Epithelial cell of esophagus (primary cell): ENCODE measurements around the gene SLC66A1.

Experiments
- DNase-seq: peaks from one replicate; pipeline ENCODE4 v3.0.0; 2010; ENCODE audit warnings: low read depth
- H3K4me3 ChIP-seq: 2 replicates; pipeline ENCODE4 v1.5.1; 2011; ENCODE audit warnings: mild to moderate bottlenecking, low read length, control low read depth
- CTCF ChIP-seq: IDR thresholded peaks from 2 replicates; pipeline ENCODE4 v1.5.1; 2011; ENCODE audit warnings: low read depth, mild to moderate bottlenecking, low read length, control low read depth, inconsistent platforms; ENCODE audit not compliant: insufficient read depth; ENCODE audit errors: missing control alignments

Gene SLC66A1

GRCh38 chr1:19374926-19375325 is 62.8 kb downstream of the SLC66A1 start:
- no peak overlapping the region for H3K4me3 ChIP-seq
- no peak for TF ChIP-seq CTCF
- no peak for DNase-seq

- TF ChIP-seq CTCF: no peak
- no peak overlapping the region for H3K4me3 ChIP-seq
- no peak for DNase-seq
Observed at GRCh38 chr1:19375631-19376400, 63.7 kb downstream of the SLC66A1 start.

- no peak for TF ChIP-seq CTCF
- DNase-seq: no peak
- H3K4me3 ChIP-seq: no peak overlapping the region
Observed at GRCh38 chr1:19376428-19377372, 64.6 kb downstream of the SLC66A1 start.

GRCh38 chr1:19377812-19378718 is 65.9 kb downstream of the SLC66A1 start:
- no peak overlapping the region for H3K4me3 ChIP-seq
- TF ChIP-seq CTCF: no peak
- no peak for DNase-seq
